HG03571 (cell line): ENCODE data around the gene SLC41A1.
A peak's percentile ranks its signal among the peaks of the same experiment; 100 is the strongest.

Experiments
- ATAC-seq: cut with Tn5 transposase; IDR thresholded peaks from one replicate; pipeline ENCODE4 v1.9.1; 2021; ENCODE audit not compliant: unreplicated experiment

Gene SLC41A1

DNA sequence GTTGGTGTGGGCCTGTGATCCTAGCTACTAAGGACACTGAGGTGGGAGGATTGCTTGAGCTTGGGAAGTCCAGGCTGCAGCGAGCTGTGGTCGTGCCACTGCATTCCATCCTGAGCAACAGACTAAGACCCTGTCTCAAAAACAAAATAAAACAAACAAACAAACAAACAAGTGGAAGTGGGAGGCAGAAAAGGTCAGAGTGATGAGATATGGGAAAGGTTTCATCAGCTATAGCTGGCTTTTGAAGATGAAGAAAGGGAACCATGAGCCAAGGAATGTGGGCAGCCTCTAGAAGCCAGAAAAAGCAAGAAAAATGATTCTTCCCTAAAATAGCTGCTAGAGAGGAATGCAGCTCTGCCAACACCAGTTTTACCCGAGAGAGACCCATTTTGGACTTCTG lies 52.4 kb downstream of the SLC41A1 start:
- no peak for ATAC-seq

- no peak for ATAC-seq
Observed at GRCh38 chr1:205756552-205756951, 56.4 kb downstream of the SLC41A1 start.

- ATAC-seq: no peak
Observed at GRCh38 chr1:205754857-205755256, 58.1 kb downstream of the SLC41A1 start.

DNA sequence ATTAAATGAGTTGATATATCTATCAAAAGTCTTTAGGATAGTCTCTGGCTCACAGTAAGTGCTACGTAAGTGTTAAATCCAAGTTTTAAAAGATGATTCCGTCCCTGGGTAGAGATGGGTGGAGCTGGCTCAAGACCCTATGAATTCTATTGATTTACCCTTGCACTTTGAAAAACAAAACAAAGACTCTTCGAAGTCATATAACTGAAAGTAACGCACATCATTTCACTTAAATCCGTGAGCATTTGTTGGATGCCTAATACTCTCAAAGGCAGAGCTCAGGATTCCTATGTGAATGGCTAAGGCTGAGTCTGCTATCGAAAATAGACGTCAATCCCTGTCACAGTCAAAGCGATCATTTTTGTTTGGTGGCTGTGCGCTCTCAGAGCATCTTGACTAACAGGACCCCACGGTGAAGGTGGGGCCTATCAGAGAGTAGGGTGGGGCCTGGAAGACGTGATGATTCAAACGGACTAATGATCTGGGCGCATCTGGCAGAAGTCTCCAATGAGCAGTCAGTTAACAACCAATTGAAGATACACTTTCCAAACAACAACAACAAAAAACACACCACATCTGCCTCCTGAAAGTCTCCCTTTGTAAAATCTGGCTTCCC lies 61.9 kb downstream of the SLC41A1 start:
- ATAC-seq: no peak

GRCh38 chr1:205750138-205751035 lies 62.6 kb downstream of the SLC41A1 start, which contains the start of gene NUCKS1:
Gene NUCKS1 (minus strand): TSS chr1:205750182. CDS start chr1:205749973, 209 bp downstream.
- peak; percentile 83 for ATAC-seq

GRCh38 chr1:205749234-205750137 lies 63.5 kb downstream of the SLC41A1 start:
- ATAC-seq: peak; percentile 62

DNA sequence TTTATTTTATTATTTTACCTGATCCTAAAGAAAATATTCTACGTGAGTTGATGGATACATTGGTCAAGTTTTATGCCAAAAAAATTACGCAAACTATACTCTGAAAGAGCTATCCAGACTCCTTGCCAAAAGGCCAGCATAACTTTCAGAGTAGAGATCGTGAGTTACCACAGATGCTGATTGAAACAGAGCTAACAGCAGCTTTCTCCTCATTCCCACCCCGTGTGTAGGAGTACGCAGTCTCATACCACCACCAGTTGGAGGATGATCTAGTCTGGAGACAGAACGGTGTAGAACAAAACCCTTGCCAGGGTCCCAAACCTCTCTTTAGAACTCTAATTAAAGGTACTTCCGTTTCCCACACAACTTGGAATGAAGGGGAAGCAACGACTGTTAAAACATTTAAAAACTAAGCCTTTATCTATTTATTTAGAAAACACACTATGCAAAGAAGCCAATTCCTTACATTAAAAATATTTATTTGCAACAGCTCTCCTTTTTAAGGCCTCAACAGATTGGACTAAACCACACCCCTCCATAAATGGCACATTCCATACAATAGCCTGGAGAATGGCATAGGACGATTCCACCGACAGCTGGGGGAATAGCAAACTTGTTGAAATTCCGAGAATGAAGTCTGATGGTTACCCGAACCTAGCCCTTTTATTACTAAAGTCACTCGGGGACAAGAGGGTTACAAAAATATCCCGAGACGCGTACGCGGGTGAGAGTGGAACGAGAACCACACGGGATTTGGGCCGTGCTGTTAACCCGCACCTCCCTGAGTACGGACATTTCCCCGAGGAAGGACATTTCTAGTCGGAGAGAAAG lies 64.4 kb downstream of the SLC41A1 start:
- peak; percentile 11 for ATAC-seq

DNA sequence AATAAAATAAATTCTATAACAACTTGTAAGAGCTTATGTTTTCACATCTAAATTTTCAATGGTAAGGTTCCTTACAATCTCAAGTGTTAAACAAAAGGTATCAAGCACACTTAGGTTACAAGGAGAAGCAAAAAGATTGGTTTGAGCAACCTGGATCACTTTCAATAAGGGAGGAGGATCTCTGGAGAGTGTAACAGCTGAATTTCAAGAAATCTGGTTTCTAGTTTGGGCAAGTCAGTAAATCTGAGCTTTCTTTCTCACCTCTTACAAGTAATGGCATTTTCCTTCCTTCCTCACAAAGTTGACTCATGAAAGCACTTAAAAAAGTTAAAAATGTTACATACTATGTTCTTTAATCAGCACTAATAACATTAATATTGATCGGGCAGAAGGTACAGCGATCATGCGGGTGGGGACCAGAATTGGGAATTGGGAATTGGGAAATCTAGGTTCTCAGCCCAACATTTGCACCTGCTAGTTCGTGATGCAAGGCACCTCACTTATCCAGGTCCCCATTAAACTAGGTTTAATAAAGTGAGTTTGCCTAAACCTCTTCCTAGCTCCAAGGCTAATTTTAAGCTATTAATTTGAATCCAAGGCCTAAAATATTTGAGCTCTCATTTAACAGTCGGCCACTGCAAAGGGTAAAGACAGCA lies 66.1 kb downstream of the SLC41A1 start:
- no peak for ATAC-seq

DNA sequence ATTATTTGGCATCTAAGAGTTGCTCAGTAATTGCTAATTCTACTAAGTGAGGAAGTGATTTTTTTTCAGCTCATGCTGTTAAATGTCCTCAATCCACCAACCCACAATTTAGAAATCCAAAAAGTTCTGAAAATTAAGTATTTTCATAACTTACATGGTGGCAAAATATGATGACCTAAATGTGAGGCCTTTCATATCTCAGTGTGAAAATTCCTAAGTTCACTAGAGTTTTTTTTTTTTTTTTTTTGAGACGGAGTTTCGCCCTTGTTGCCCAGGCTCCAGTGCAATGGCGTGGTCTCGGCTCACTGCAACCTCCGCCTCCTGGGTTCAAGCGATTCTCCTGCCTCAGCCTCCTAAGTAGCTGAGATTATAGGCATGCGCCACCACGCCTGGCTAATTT lies 68.6 kb downstream of the SLC41A1 start:
- ATAC-seq: no peak

DNA sequence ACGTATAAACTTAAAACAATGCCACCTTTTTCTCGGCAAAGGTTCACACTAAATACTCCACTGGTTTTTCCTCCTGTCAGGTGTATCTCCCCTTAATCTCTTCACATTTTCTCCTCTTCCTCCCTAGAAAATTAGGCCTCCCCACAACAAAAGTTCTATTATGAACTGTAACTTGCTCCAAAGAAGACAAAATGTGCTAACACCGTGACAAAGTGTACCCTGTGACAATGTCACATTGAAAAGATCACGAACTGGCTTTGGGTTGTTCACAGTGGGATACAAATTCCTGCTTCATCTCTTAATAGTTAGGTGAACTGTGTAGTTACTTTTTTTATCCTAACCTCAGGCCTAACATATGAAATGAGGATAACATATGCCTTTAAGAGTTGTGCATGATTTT lies 69.0 kb downstream of the SLC41A1 start:
- ATAC-seq: no peak

- no peak for ATAC-seq
Observed at GRCh38 chr1:205741681-205742080, 71.3 kb downstream of the SLC41A1 start.

DNA sequence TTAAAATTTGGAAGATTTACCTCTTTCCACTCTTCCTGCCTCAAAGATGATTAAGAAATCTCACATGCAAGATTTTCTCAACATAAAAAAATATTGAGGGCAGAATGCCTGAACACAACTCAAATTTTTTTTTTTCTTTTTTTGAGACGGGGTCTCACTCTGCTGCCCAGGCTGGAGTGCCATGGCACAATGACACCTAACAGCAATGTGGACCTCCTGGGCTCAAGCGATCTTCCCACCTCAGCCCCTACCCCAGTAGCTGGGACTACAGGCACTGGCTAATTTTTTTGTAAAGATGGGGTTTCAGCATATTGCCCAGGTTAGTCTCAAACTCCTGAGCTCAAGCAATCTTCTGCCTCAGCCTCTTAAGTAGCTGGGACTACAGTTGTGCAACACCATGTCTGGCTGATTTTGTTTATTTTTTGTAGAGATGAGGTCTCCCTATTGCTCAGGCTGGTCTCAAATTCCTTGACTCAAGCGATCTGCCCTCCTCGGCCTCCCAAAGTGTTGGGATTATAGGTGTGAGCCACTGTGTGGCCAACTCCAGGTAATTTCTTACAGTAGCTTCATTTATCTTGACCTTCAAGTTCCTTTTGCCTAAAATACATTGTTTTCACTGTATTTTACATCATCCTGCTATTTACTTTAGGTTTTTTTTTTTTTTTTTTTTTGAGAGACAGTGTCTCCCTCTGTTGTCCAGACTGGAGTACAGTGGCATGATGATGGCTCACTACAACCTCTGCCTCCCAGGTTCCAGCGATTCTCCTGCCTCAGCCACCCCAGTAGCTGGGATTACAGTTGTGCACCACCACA lies 73.4 kb downstream of the SLC41A1 start:
- ATAC-seq: no peak
